ENCODE results near the gene GRPEL2. TPM values are rescaled to one million over a fixed set of nuclear protein-coding genes. Genes with fewer than 3 reads are reported as not detected.

GRPEL2 gene
- total and polyA plus RNA-seq, 4 donors = 6.6 to 20.2 (median 16.0) TPM

- no peaks in the 10 kb centered on the region for H3K27me3 ChIP-seq (ENCODE audit: control insufficient read depth in 3 of 3, insufficient read depth in 3 of 3, low read length in 2 of 3)
- no peak for ATAC-seq (ENCODE audit: insufficient read depth, low FRiP score)
- no peak for TF ChIP-seq CTCF (IDR thresholded peaks at IDR 0.05; ENCODE audit: control extremely low read depth, extremely low read depth)
- no peak overlapping the region for H3K4me3 ChIP-seq
- H3K9ac ChIP-seq (ENCODE audit: insufficient read depth in 1 of 2, low read length in 2 of 2) = peak overlapping the region in 1 of 2 donors; percentile 36
- DNase-seq = peak in 2 of 3 donors; percentile 42 to 61
- no peak overlapping the region for H3K27ac ChIP-seq (ENCODE audit: low read depth in 1 of 2, low read length in 1 of 2)
- H3K9me3 ChIP-seq (ENCODE audit: control insufficient read depth in 4 of 4, insufficient read depth in 3 of 4, low read length in 3 of 4) = no peaks in the 10 kb centered on the region
- H3K36me3 ChIP-seq (ENCODE audit: control insufficient read depth in 4 of 4, insufficient read depth in 4 of 4, low read length in 4 of 4) = no peaks in the 10 kb centered on the region
- 92 to 94% methylated on average over 5 of the region's 5 CpGs for WGBS, 2 donors
- H3K4me1 ChIP-seq (ENCODE audit: control insufficient read depth in 5 of 5, insufficient read depth in 5 of 5, low read length in 5 of 5) = peaks cover 0 to 51% (median 17%) of the 10 kb centered on the region in 5 donors
Measured at GRCh38 chr5:149379818-149380374, 34.6 kb downstream of the GRPEL2 start.

GRCh38 chr5:149380466-149381121 is 35.3 kb downstream of the GRPEL2 start:
- no peak overlapping the region for H3K9ac ChIP-seq (ENCODE audit: insufficient read depth in 1 of 2, low read length in 2 of 2)
- no peaks in the 10 kb centered on the region for H3K27me3 ChIP-seq (ENCODE audit: control insufficient read depth in 3 of 3, insufficient read depth in 3 of 3, low read length in 2 of 3)
- WGBS, 2 donors = 77 to 85% methylated on average over 16 of the region's 16 CpGs
- H3K4me1 ChIP-seq (ENCODE audit: control insufficient read depth in 5 of 5, insufficient read depth in 5 of 5, low read length in 5 of 5) = peaks cover 0 to 56% (median 19%) of the 10 kb centered on the region in 5 donors
- no peaks in the 10 kb centered on the region for H3K36me3 ChIP-seq (ENCODE audit: control insufficient read depth in 4 of 4, insufficient read depth in 4 of 4, low read length in 4 of 4)
- H3K9me3 ChIP-seq (ENCODE audit: control insufficient read depth in 4 of 4, insufficient read depth in 3 of 4, low read length in 3 of 4) = no peaks in the 10 kb centered on the region
- ATAC-seq (ENCODE audit: insufficient read depth, low FRiP score) (no peak), DNase-seq (peak in 2 of 3 donors; percentile 37 to 53)
- H3K4me3 ChIP-seq = no peak overlapping the region
- peak overlapping the region in 1 of 2 donors; percentile 9 for H3K27ac ChIP-seq (ENCODE audit: low read depth in 1 of 2, low read length in 1 of 2)
- no peak for TF ChIP-seq CTCF (IDR thresholded peaks at IDR 0.05; ENCODE audit: control extremely low read depth, extremely low read depth)

GRCh38 chr5:149381261-149381985 is 36.1 kb downstream of the GRPEL2 start:
- Histone ChIP-seq H3K4me1 (ENCODE audit: control insufficient read depth in 5 of 5, insufficient read depth in 5 of 5, low read length in 5 of 5) (peaks cover 5 to 64% (median 25%) of the 10 kb centered on the region in 5 donors), H3K27me3 (ENCODE audit: control insufficient read depth in 3 of 3, insufficient read depth in 3 of 3, low read length in 2 of 3) (no peaks in the 10 kb centered on the region), H3K27ac (ENCODE audit: low read depth in 1 of 2, low read length in 1 of 2) (peak overlapping the region in 1 of 2 donors; percentile 28), H3K4me3 (no peak overlapping the region), H3K9me3 (ENCODE audit: control insufficient read depth in 4 of 4, insufficient read depth in 3 of 4, low read length in 3 of 4) (no peaks in the 10 kb centered on the region), H3K36me3 (ENCODE audit: control insufficient read depth in 4 of 4, insufficient read depth in 4 of 4, low read length in 4 of 4) (no peaks in the 10 kb centered on the region), H3K9ac (ENCODE audit: insufficient read depth in 1 of 2, low read length in 2 of 2) (no peak overlapping the region)
- WGBS, 2 donors = 55 to 58% methylated on average over 8 of the region's 8 CpGs
- DNase-seq (no peak), ATAC-seq (ENCODE audit: insufficient read depth, low FRiP score) (no peak)
- TF ChIP-seq CTCF (IDR thresholded peaks at IDR 0.05; ENCODE audit: control extremely low read depth, extremely low read depth) = no peak

All from lung (tissue), 12 donors.